Neural cell (in vitro differentiated cells): ENCODE results near the gene LETMD1. TPM values are rescaled to one million over a fixed set of nuclear protein-coding genes. Genes with fewer than 3 reads are reported as not detected.

Source experiments
- H2AFZ ChIP-seq: fragments of 200-600, 300-800 bp; sonication (generic), shearing (Covaris generic); 2 replicates; pipeline ENCODE4 v1.6.0; 2014; ENCODE audit warnings: low read depth, mild to moderate bottlenecking, antibody characterized with exemption, low read length, moderate library complexity
- H3F3A ChIP-seq: fragments of 200-600 bp; shearing (Covaris generic); 2 replicates; pipeline ENCODE4 v1.6.1; 2016; ENCODE audit warnings: mild to moderate bottlenecking, moderate library complexity, mixed read lengths, antibody characterized with exemption, low read length; ENCODE audit not compliant: insufficient read depth, poor library complexity, severe bottlenecking
- H3K27ac ChIP-seq: fragments of 200-600, 300-800 bp; sonication (generic), shearing (Covaris generic); 2 replicates; pipeline ENCODE4 v1.5.1; 2014; ENCODE audit warnings: mild to moderate bottlenecking, low read length, moderate library complexity
- H3K27me3 ChIP-seq: fragments of 300-800, 200-600 bp; sonication (generic), shearing (Covaris generic); 2 replicates; pipeline ENCODE4 v1.6.0; 2014; ENCODE audit warnings: mild to moderate bottlenecking, low read depth, low read length, moderate library complexity; ENCODE audit not compliant: insufficient read depth
- H3K36me3 ChIP-seq: fragments of 300-800, 200-600 bp; sonication (generic), shearing (Covaris generic); 2 replicates; pipeline ENCODE4 v1.5.1; 2014; ENCODE audit warnings: mild to moderate bottlenecking, antibody characterized with exemption, low read length, moderate library complexity; ENCODE audit not compliant: insufficient read depth
- H3K4me2 ChIP-seq: fragments of 300-800, 200-600 bp; sonication (generic), shearing (Covaris generic); 2 replicates; pipeline ENCODE4 v1.6.0; 2014; ENCODE audit warnings: mild to moderate bottlenecking, low read length
- H3K4me3 ChIP-seq: fragments of 300-800, 200-600 bp; sonication (generic), shearing (Covaris generic); 2 replicates; pipeline ENCODE4 v1.5.1; 2014; ENCODE audit warnings: mild to moderate bottlenecking, low read length, moderate library complexity
- H3K79me2 ChIP-seq: fragments of 200-600 bp; shearing (Covaris generic); replicated peaks from 2 replicates; pipeline ENCODE4 v1.6.0; 2014; ENCODE audit warnings: mild to moderate bottlenecking, low read length, moderate library complexity; ENCODE audit not compliant: insufficient read depth
- H3K9ac ChIP-seq: fragments of 300-800, 200-600 bp; sonication (generic), shearing (Covaris generic); 2 replicates; pipeline ENCODE4 v1.6.1; 2016; ENCODE audit warnings: mild to moderate bottlenecking, low read length, mixed read lengths
- H3K9me2 ChIP-seq: fragments of 200-600 bp; shearing (Covaris generic); 2 replicates; pipeline ENCODE4 v1.6.1; 2016; ENCODE audit warnings: mild to moderate bottlenecking, low read length, mixed read lengths; ENCODE audit not compliant: insufficient read depth
- H3K9me3 ChIP-seq: fragments of 200-600, 300-800 bp; sonication (generic), shearing (Covaris generic); 2 replicates; pipeline ENCODE4 v1.6.1; 2016; ENCODE audit warnings: mild to moderate bottlenecking, mixed run types, low read length, moderate library complexity, mixed read lengths
- H4K20me1 ChIP-seq: fragments of 200-600 bp; shearing (Covaris generic); 2 replicates; pipeline ENCODE4 v1.6.1; 2016; ENCODE audit warnings: mild to moderate bottlenecking, mixed run types; ENCODE audit not compliant: insufficient read depth
- CTCF ChIP-seq: fragments of 450-650 bp; IDR thresholded peaks from 2 replicates; pipeline ENCODE4 v1.5.1; 2014; ENCODE audit warnings: antibody characterized with exemption, mild to moderate bottlenecking, moderate library complexity; ENCODE audit not compliant: poor library complexity, severe bottlenecking
- EP300 ChIP-seq: fragments of 450-650 bp; conservative IDR thresholded peaks from 2 replicates; pipeline ENCODE4 v1.6.1; 2014; ENCODE audit warnings: antibody characterized with exemption, mild to moderate bottlenecking, moderate library complexity; ENCODE audit not compliant: poor library complexity, severe bottlenecking
- EZH2 ChIP-seq: fragments of 200-600, 300-800 bp; shearing (Covaris generic), sonication (generic); IDR thresholded peaks from 2 replicates; pipeline ENCODE4 v1.6.1; 2014; ENCODE audit warnings: antibody characterized with exemption, low read length, borderline replicate concordance, mild to moderate bottlenecking; ENCODE audit not compliant: insufficient read depth, poor library complexity, severe bottlenecking
- MXI1 ChIP-seq: fragments of 450-650 bp; conservative IDR thresholded peaks from 2 replicates; pipeline ENCODE4 v1.6.1; 2014; ENCODE audit warnings: antibody characterized with exemption, mild to moderate bottlenecking; ENCODE audit not compliant: poor library complexity, severe bottlenecking
- POLR2AphosphoS5 ChIP-seq: IDR thresholded peaks from 2 replicates; pipeline ENCODE4 v1.6.1; 2012
- RAD21 ChIP-seq: fragments of 450-650 bp; conservative IDR thresholded peaks from 2 replicates; pipeline ENCODE4 v1.6.1; 2014; ENCODE audit warnings: antibody characterized with exemption, mild to moderate bottlenecking, moderate library complexity
- REST ChIP-seq: IDR thresholded peaks from 2 replicates; pipeline ENCODE4 v1.6.1; 2012; ENCODE audit warnings: borderline replicate concordance
- SMC3 ChIP-seq: fragments of 450-650 bp; conservative IDR thresholded peaks from 2 replicates; pipeline ENCODE4 v1.6.1; 2014; ENCODE audit warnings: antibody characterized with exemption, mild to moderate bottlenecking, moderate library complexity; ENCODE audit not compliant: poor library complexity
- TAF1 ChIP-seq: IDR thresholded peaks from 2 replicates; pipeline ENCODE4 v1.6.1; 2012; ENCODE audit warnings: low read depth
- polyA plus RNA-seq: library from polyadenylated mRNA; depleted of rRNA; stranded (reverse); fragments of >200 nt; gene quantifications from 2 replicates; pipeline ENCODE4 v1.2.3, GENCODE V29; 2014

Gene LETMD1
- polyA plus RNA-seq, 1 donor from 2014 or later: 101 TPM

- TF ChIP-seq EP300: no peak
Observed at GRCh38 chr12:51027342-51027835, 20.7 kb upstream of the LETMD1 start (continued).

GRCh38 chr12:51028126-51028812 is 19.9 kb upstream of the LETMD1 start:
- Histone ChIP-seq H3K9me2 (no peaks in the 10 kb centered on the region), H3K27me3 (no peaks in the 10 kb centered on the region), H3K9ac (no peak overlapping the region), H3K4me3 (no peak overlapping the region), H4K20me1 (no peaks in the 10 kb centered on the region), H3K36me3 (no peaks in the 10 kb centered on the region), H2AFZ (no peak overlapping the region), H3F3A (no peaks in the 10 kb centered on the region), H3K9me3 (no peaks in the 10 kb centered on the region), H3K4me2 (no peak overlapping the region), H3K79me2 (peaks cover 17% of the 10 kb centered on the region), H3K27ac (no peak overlapping the region)
- TF ChIP-seq TAF1 (no peak), EP300 (no peak), POLR2AphosphoS5 (no peak), MXI1 (no peak), EZH2 (no peak), RAD21 (no peak), REST (no peak), SMC3 (no peak), CTCF (no peak)

GRCh38 chr12:51028813-51029150 is 19.3 kb upstream of the LETMD1 start:
- H4K20me1 ChIP-seq: no peaks in the 10 kb centered on the region
- H3K79me2 ChIP-seq: peaks cover 12% of the 10 kb centered on the region
- no peaks in the 10 kb centered on the region for H3K36me3 ChIP-seq
- no peaks in the 10 kb centered on the region for H3F3A ChIP-seq
- no peak overlapping the region for H3K4me3 ChIP-seq
- no peak overlapping the region for H2AFZ ChIP-seq
- no peak overlapping the region for H3K9ac ChIP-seq
- H3K27me3 ChIP-seq: no peaks in the 10 kb centered on the region
- TF ChIP-seq MXI1 (no peak), CTCF (no peak), RAD21 (no peak), EZH2 (no peak), SMC3 (no peak), TAF1 (no peak), REST (no peak), POLR2AphosphoS5 (no peak), EP300 (no peak)
- H3K9me3 ChIP-seq: no peaks in the 10 kb centered on the region
- H3K9me2 ChIP-seq: no peaks in the 10 kb centered on the region
- no peak overlapping the region for H3K4me2 ChIP-seq
- no peak overlapping the region for H3K27ac ChIP-seq
